Uterus (tissue), 2 donors: ENCODE measurements around the gene CST9L.

Experiments
- CTCF ChIP-seq, 4 experiments: fragments of 200-600 bp in 2 of 4; fragments of 450-650 bp in 2 of 4; sonication (generic) in 2 of 4; IDR thresholded peaks; one replicate each; pipeline ENCODE4 v1.5.1; 2016 to 2019; ENCODE audit warnings: antibody characterized with exemption in 4 of 4, mild to moderate bottlenecking in 2 of 4, moderate library complexity in 1 of 4
- POLR2A ChIP-seq, 2 donors: fragments of 450-650 bp; IDR thresholded peaks; one replicate each; pipeline ENCODE4 v1.6.1; 2016; ENCODE audit warnings: antibody characterized with exemption in 2 of 2, mild to moderate bottlenecking in 1 of 2, moderate library complexity in 1 of 2

GRCh38 chr20:23565503-23566045 lies 2.7 kb downstream of the CST9L start:
- TF ChIP-seq CTCF (IDR thresholded peaks at IDR 0.05) = no peak
- no peak for TF ChIP-seq POLR2A (IDR thresholded peaks at IDR 0.05)
